Measurements from ENCODE around the gene ZNF184.

ZNF184 gene

GRCh38 chr6:27517238-27517637, 44.3 kb upstream of the ZNF184 start:
- Histone ChIP-seq H3K9me2 (ENCODE audit: low read depth, low read length) (no peaks in the 10 kb centered on the region), H3K27me3 (ENCODE audit: insufficient read depth, low read length) (no peaks in the 10 kb centered on the region), H3K4me1 (ENCODE audit: insufficient read depth, low read length, severe bottlenecking) (peaks cover 11% of the 10 kb centered on the region), H3K36me3 (ENCODE audit: insufficient read depth, low read length) (no peaks in the 10 kb centered on the region), H3K79me2 (ENCODE audit: insufficient read depth, low read length) (no peaks in the 10 kb centered on the region), H3K4me3 (ENCODE audit: low read depth, low read length, poor library complexity, severe bottlenecking) (no peak overlapping the region), H3K4me2 (ENCODE audit: low read length) (no peak overlapping the region), H4K20me1 (ENCODE audit: insufficient read depth, low read length) (no peaks in the 10 kb centered on the region), H3K9me3 (ENCODE audit: low read length) (no peaks in the 10 kb centered on the region), H3K9ac (ENCODE audit: low read length) (no peak overlapping the region), H3K27ac (ENCODE audit: low read depth, low read length, poor library complexity, severe bottlenecking) (no peak overlapping the region), H3F3A (ENCODE audit: insufficient read depth, low read length) (no peaks in the 10 kb centered on the region), H2AFZ (ENCODE audit: low read length) (no peak overlapping the region)
- TF ChIP-seq CTCF (IDR thresholded peaks at IDR 0.05; ENCODE audit: low read length), result no peak
- TF ChIP-seq EZH2 (IDR thresholded peaks at IDR 0.05; ENCODE audit: borderline replicate concordance, low read length), result no peak

GRCh38 chr6:27514906-27515495, 42.1 kb upstream of the ZNF184 start:
- no peak overlapping the region for H3K27ac ChIP-seq (ENCODE audit: low read depth, low read length, poor library complexity, severe bottlenecking)
- no peaks in the 10 kb centered on the region for H3K9me3 ChIP-seq (ENCODE audit: low read length)
- H4K20me1 ChIP-seq (ENCODE audit: insufficient read depth, low read length), result no peaks in the 10 kb centered on the region
- no peaks in the 10 kb centered on the region for H3K9me2 ChIP-seq (ENCODE audit: low read depth, low read length)
- no peaks in the 10 kb centered on the region for H3F3A ChIP-seq (ENCODE audit: insufficient read depth, low read length)
- no peak overlapping the region for H3K4me3 ChIP-seq (ENCODE audit: low read depth, low read length, poor library complexity, severe bottlenecking)
- no peaks in the 10 kb centered on the region for H3K27me3 ChIP-seq (ENCODE audit: insufficient read depth, low read length)
- H3K79me2 ChIP-seq (ENCODE audit: insufficient read depth, low read length), result no peaks in the 10 kb centered on the region
- no peak overlapping the region for H2AFZ ChIP-seq (ENCODE audit: low read length)
- no peak for TF ChIP-seq CTCF (IDR thresholded peaks at IDR 0.05; ENCODE audit: low read length)
- no peak for TF ChIP-seq EZH2 (IDR thresholded peaks at IDR 0.05; ENCODE audit: borderline replicate concordance, low read length)
- H3K4me2 ChIP-seq (ENCODE audit: low read length), result no peak overlapping the region
- peaks cover 11% of the 10 kb centered on the region for H3K4me1 ChIP-seq (ENCODE audit: insufficient read depth, low read length, severe bottlenecking)
- H3K9ac ChIP-seq (ENCODE audit: low read length), result no peak overlapping the region
- H3K36me3 ChIP-seq (ENCODE audit: insufficient read depth, low read length), result no peaks in the 10 kb centered on the region

DNA sequence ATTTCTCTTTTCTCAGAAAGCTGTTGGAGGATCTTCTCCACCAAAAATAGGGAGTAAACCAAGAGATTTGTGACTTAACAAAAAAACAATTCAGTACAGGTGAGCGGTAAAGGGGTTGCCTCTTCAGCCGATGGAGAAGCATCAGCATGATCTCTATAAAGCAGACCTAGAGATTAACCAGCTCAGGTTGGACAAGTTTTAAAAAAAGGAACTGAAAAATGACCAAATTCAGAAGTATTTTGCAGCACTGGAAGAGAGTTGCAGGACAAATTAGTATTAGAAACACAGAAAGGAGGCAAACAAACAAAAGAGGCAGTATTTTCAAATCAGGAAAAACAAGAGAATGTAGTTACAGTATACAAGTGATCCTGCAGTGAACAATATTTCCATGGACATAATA, 39.6 kb upstream of the ZNF184 start:
- H3K9me2 ChIP-seq (ENCODE audit: low read depth, low read length), result no peaks in the 10 kb centered on the region
- H3K79me2 ChIP-seq (ENCODE audit: insufficient read depth, low read length), result no peaks in the 10 kb centered on the region
- H3K4me1 ChIP-seq (ENCODE audit: insufficient read depth, low read length, severe bottlenecking), result no peaks in the 10 kb centered on the region
- H3K9ac ChIP-seq (ENCODE audit: low read length), result no peak overlapping the region
- H3K4me3 ChIP-seq (ENCODE audit: low read depth, low read length, poor library complexity, severe bottlenecking), result no peak overlapping the region
- no peaks in the 10 kb centered on the region for H3K9me3 ChIP-seq (ENCODE audit: low read length)
- no peaks in the 10 kb centered on the region for H3K36me3 ChIP-seq (ENCODE audit: insufficient read depth, low read length)
- TF ChIP-seq EZH2 (IDR thresholded peaks at IDR 0.05; ENCODE audit: borderline replicate concordance, low read length) (no peak), CTCF (IDR thresholded peaks at IDR 0.05; ENCODE audit: low read length) (no peak)
- H2AFZ ChIP-seq (ENCODE audit: low read length), result no peak overlapping the region
- H3K4me2 ChIP-seq (ENCODE audit: low read length), result no peak overlapping the region
- no peaks in the 10 kb centered on the region for H3F3A ChIP-seq (ENCODE audit: insufficient read depth, low read length)
- no peaks in the 10 kb centered on the region for H4K20me1 ChIP-seq (ENCODE audit: insufficient read depth, low read length)
- H3K27ac ChIP-seq (ENCODE audit: low read depth, low read length, poor library complexity, severe bottlenecking), result no peak overlapping the region
- H3K27me3 ChIP-seq (ENCODE audit: insufficient read depth, low read length), result no peaks in the 10 kb centered on the region

Measured in OCI-LY1 (cell line).